G401 (cell line): Measurements from ENCODE around the gene PHIP. TPM values are rescaled to one million over a fixed set of nuclear protein-coding genes. Genes with fewer than 3 reads are reported as not detected.

Experiments
- total RNA-seq: library from RNA; depleted of rRNA; stranded (reverse); fragments of >200 nt; shearing (Covaris generic); gene quantifications from 2 replicates; pipeline ENCODE4 v1.2.3, GENCODE V29; 2014; rRNA removed

PHIP gene
- total RNA-seq, 1 experiment from 2014 or later, result 23.1 TPM

Other genes starting within 250 kb of the PHIP start
- gene IRAK1BP1, start 210.7 kb downstream of the PHIP start, total RNA-seq, result 9.2 and 10.3 TPM in 2 replicates
- 336 and 400 TPM in 2 replicates for gene HMGN3, start 156.4 kb upstream of the PHIP start, total RNA-seq